GM19455 (cell line): ENCODE data around the gene GSE1.

ENCODE experiments used
- ATAC-seq: cut with Tn5 transposase; IDR thresholded peaks from one replicate; pipeline ENCODE4 v1.9.1; 2021; ENCODE audit not compliant: unreplicated experiment

GSE1 gene

GRCh38 chr16:85616607-85617321 is 3.6 kb downstream of the GSE1 start:
- ATAC-seq: no peak

- ATAC-seq: no peak
Measured at GRCh38 chr16:85617948-85618347, 4.8 kb downstream of the GSE1 start.

GRCh38 chr16:85618521-85618920 is 5.4 kb downstream of the GSE1 start:
- ATAC-seq: no peak

- ATAC-seq: no peak
Measured at GRCh38 chr16:85619101-85619891, 6.2 kb downstream of the GSE1 start.

- no peak for ATAC-seq
Measured at GRCh38 chr16:85620374-85620773, 7.3 kb downstream of the GSE1 start.

GRCh38 chr16:85621698-85622428 is 8.7 kb downstream of the GSE1 start:
- no peak for ATAC-seq

GRCh38 chr16:85622683-85623082 is 9.6 kb downstream of the GSE1 start:
- no peak for ATAC-seq

- no peak for ATAC-seq
Measured at GRCh38 chr16:85623250-85623649, 10.1 kb downstream of the GSE1 start.

- no peak for ATAC-seq
Measured at GRCh38 chr16:85623997-85624601, 11.0 kb downstream of the GSE1 start.

- ATAC-seq: no peak
Measured at GRCh38 chr16:85624646-85625045, 11.5 kb downstream of the GSE1 start.

GRCh38 chr16:85625053-85625452 is 11.9 kb downstream of the GSE1 start:
- ATAC-seq: no peak

GRCh38 chr16:85625485-85626117 is 12.5 kb downstream of the GSE1 start:
- no peak for ATAC-seq

GRCh38 chr16:85626191-85626981 is 13.3 kb downstream of the GSE1 start:
- no peak for ATAC-seq

GRCh38 chr16:85627089-85627488 is 14.0 kb downstream of the GSE1 start:
- ATAC-seq: no peak

GRCh38 chr16:85627526-85628264 is 14.6 kb downstream of the GSE1 start:
- no peak for ATAC-seq

GRCh38 chr16:85628265-85628556 is 15.1 kb downstream of the GSE1 start:
- no peak for ATAC-seq

GRCh38 chr16:85628645-85629044 is 15.5 kb downstream of the GSE1 start:
- ATAC-seq: no peak

GRCh38 chr16:85629326-85629725 is 16.2 kb downstream of the GSE1 start:
- ATAC-seq: no peak

- ATAC-seq: no peak
Measured at GRCh38 chr16:85629853-85630252, 16.7 kb downstream of the GSE1 start.

- ATAC-seq: no peak
Measured at GRCh38 chr16:85631230-85631629, 18.1 kb downstream of the GSE1 start.
